ENCODE results near the gene HNF4A. TPM values are rescaled to one million over a fixed set of nuclear protein-coding genes. Genes with fewer than 3 reads are reported as not detected.

The HNF4A gene
- total RNA-seq, 6 experiments from 2014 or later: not detected

- no peak for DNase-seq
- peaks cover 43% of the 10 kb centered on the region for H3K27me3 Mint-ChIP-seq (ENCODE audit: insufficient read depth)
- H3K9me3 Mint-ChIP-seq: no peaks in the 10 kb centered on the region
- H3K36me3 Mint-ChIP-seq (ENCODE audit: low read depth): no peaks in the 10 kb centered on the region
- H3K4me3 Mint-ChIP-seq: no peak overlapping the region
- no peak overlapping the region for H3K27ac Mint-ChIP-seq
- no peak for TF ChIP-seq CTCF (IDR thresholded peaks at IDR 0.05)
- H3K4me1 Mint-ChIP-seq (ENCODE audit: low read depth): no peaks in the 10 kb centered on the region
Measured at GRCh38 chr20:44430270-44431065, 75.0 kb downstream of the HNF4A start.

GRCh38 chr20:44431118-44431501 is 75.6 kb downstream of the HNF4A start:
- Mint-ChIP-seq H3K36me3 (ENCODE audit: low read depth) (no peaks in the 10 kb centered on the region), H3K27ac (no peak overlapping the region), H3K4me3 (no peak overlapping the region), H3K4me1 (ENCODE audit: low read depth) (no peaks in the 10 kb centered on the region), H3K27me3 (ENCODE audit: insufficient read depth) (peaks cover 46% of the 10 kb centered on the region), H3K9me3 (no peaks in the 10 kb centered on the region)
- no peak for TF ChIP-seq CTCF (IDR thresholded peaks at IDR 0.05)
- no peak for DNase-seq

GRCh38 chr20:44431502-44432234 is 76.2 kb downstream of the HNF4A start:
- Mint-ChIP-seq H3K4me3 (no peak overlapping the region), H3K27ac (no peak overlapping the region), H3K27me3 (ENCODE audit: insufficient read depth) (peaks cover 46% of the 10 kb centered on the region), H3K9me3 (no peaks in the 10 kb centered on the region), H3K4me1 (ENCODE audit: low read depth) (no peaks in the 10 kb centered on the region), H3K36me3 (ENCODE audit: low read depth) (no peaks in the 10 kb centered on the region)
- DNase-seq: no peak
- no peak; the same call in 1 of the 2 replicates for TF ChIP-seq CTCF (IDR thresholded peaks at IDR 0.05)

- no peak for TF ChIP-seq CTCF (IDR thresholded peaks at IDR 0.05)
- Mint-ChIP-seq H3K27me3 (ENCODE audit: insufficient read depth) (peaks cover 41% of the 10 kb centered on the region), H3K36me3 (ENCODE audit: low read depth) (no peaks in the 10 kb centered on the region), H3K4me1 (ENCODE audit: low read depth) (no peaks in the 10 kb centered on the region), H3K4me3 (no peak overlapping the region), H3K9me3 (no peaks in the 10 kb centered on the region), H3K27ac (no peak overlapping the region)
- DNase-seq: no peak
Measured at GRCh38 chr20:44432618-44433577, 77.4 kb downstream of the HNF4A start.

- no peak for DNase-seq
- Mint-ChIP-seq H3K4me1 (ENCODE audit: low read depth) (no peaks in the 10 kb centered on the region), H3K27ac (no peak overlapping the region), H3K36me3 (ENCODE audit: low read depth) (no peaks in the 10 kb centered on the region), H3K4me3 (no peak overlapping the region), H3K9me3 (no peaks in the 10 kb centered on the region), H3K27me3 (ENCODE audit: insufficient read depth) (peaks cover 40% of the 10 kb centered on the region)
- no peak for TF ChIP-seq CTCF (IDR thresholded peaks at IDR 0.05)
Measured at GRCh38 chr20:44433751-44434538, 78.4 kb downstream of the HNF4A start.
